ENCODE data around the gene TRMT1.

The TRMT1 gene

GRCh38 chr19:13094106-13094504, 22.4 kb downstream of the TRMT1 start:
- no peak for DNase-seq (ENCODE audit: extremely low read depth, low read depth)
- TF ChIP-seq CTCF (IDR thresholded peaks at IDR 0.05; ENCODE audit: low read depth, low read length) = no peak

- peak; percentile 60 for DNase-seq (ENCODE audit: extremely low read depth, low read depth)
- TF ChIP-seq CTCF (IDR thresholded peaks at IDR 0.05; ENCODE audit: low read depth, low read length) = peak; percentile 83
Measured at GRCh38 chr19:13093407-13094105, 23.0 kb downstream of the TRMT1 start.

GRCh38 chr19:13092606-13093235, 23.8 kb downstream of the TRMT1 start:
- no peak for DNase-seq (ENCODE audit: extremely low read depth, low read depth)
- TF ChIP-seq CTCF (IDR thresholded peaks at IDR 0.05; ENCODE audit: low read depth, low read length) = no peak

- no peak for DNase-seq (ENCODE audit: extremely low read depth, low read depth)
- TF ChIP-seq CTCF (IDR thresholded peaks at IDR 0.05; ENCODE audit: low read depth, low read length) = no peak
Measured at GRCh38 chr19:13092158-13092543, 24.4 kb downstream of the TRMT1 start.

- peak; percentile 65 for DNase-seq (ENCODE audit: extremely low read depth, low read depth)
- TF ChIP-seq CTCF (IDR thresholded peaks at IDR 0.05; ENCODE audit: low read depth, low read length) = peak; percentile 8; the same call in 1 of the 2 replicates
Measured at GRCh38 chr19:13091400-13092157, 25.0 kb downstream of the TRMT1 start.

GRCh38 chr19:13090511-13091231, 25.9 kb downstream of the TRMT1 start:
- no peak for DNase-seq (ENCODE audit: extremely low read depth, low read depth)
- no peak for TF ChIP-seq CTCF (IDR thresholded peaks at IDR 0.05; ENCODE audit: low read depth, low read length)
